Keratinocyte (primary cell): ENCODE results near the gene RNF14. TPM values are rescaled to one million over a fixed set of nuclear protein-coding genes. Genes with fewer than 3 reads are reported as not detected.

Source experiments
- DNase-seq: peaks from one replicate; pipeline ENCODE4 v3.0.0-alpha.2; 2011; ENCODE audit warnings: low read depth, missing footprints, low spot score
- FAIRE-seq: peaks from 2 replicates; lab custom pipeline; 2011; peaks lifted over from hg19 to GRCh38; lab: Jason Lieb, UNC
- H2AFZ ChIP-seq: 2 replicates; pipeline ENCODE4 v1.6.0; 2012; ENCODE audit warnings: low read length, control low read depth, inconsistent platforms; ENCODE audit not compliant: control insufficient read depth
- H3K27ac ChIP-seq: 2 replicates; pipeline ENCODE4 v1.5.1; 2011; ENCODE audit warnings: low read length; ENCODE audit not compliant: control insufficient read depth, insufficient read depth
- H3K27me3 ChIP-seq: 3 replicates; pipeline ENCODE4 v1.6.0; 2011; ENCODE audit warnings: low read length; ENCODE audit not compliant: control insufficient read depth, insufficient read depth; ENCODE audit errors: extremely low read depth
- H3K36me3 ChIP-seq, 2 experiments: 2 replicates in 1 of 2; 3 replicates in 1 of 2; pipeline ENCODE4 v1.5.1; 2011; ENCODE audit warnings: low read length in 2 of 2, mild to moderate bottlenecking in 1 of 2; ENCODE audit not compliant: control insufficient read depth in 2 of 2, insufficient read depth in 2 of 2; ENCODE audit errors: extremely low read depth in 1 of 2
- H3K4me1 ChIP-seq: 3 replicates; pipeline ENCODE4 v1.5.1; 2011; ENCODE audit warnings: low read length; ENCODE audit not compliant: control insufficient read depth, insufficient read depth; ENCODE audit errors: extremely low read depth
- H3K4me2 ChIP-seq: 3 replicates; pipeline ENCODE4 v1.6.0; 2011; ENCODE audit warnings: low read depth, low read length; ENCODE audit not compliant: control insufficient read depth, insufficient read depth; ENCODE audit errors: extremely low read depth
- H3K4me3 ChIP-seq, 3 experiments: fragments of 200-600 bp in 1 of 3; sonication (generic) in 1 of 3; 2 replicates in 2 of 3; 3 replicates in 1 of 3; pipeline ENCODE4 v1.5.1; 2011 to 2016; ENCODE audit warnings: low read length in 3 of 3, mild to moderate bottlenecking in 3 of 3, control low read depth in 2 of 3, inconsistent platforms in 1 of 3, low read depth in 1 of 3, mixed read lengths in 1 of 3, mixed run types in 1 of 3, moderate library complexity in 1 of 3; ENCODE audit not compliant: control insufficient read depth in 2 of 3, insufficient read depth in 2 of 3; ENCODE audit errors: extremely low read depth in 1 of 3
- H3K79me2 ChIP-seq: 2 replicates; pipeline ENCODE4 v1.6.0; 2012; ENCODE audit warnings: low read length; ENCODE audit not compliant: control insufficient read depth, insufficient read depth
- H3K9ac ChIP-seq: 3 replicates; pipeline ENCODE4 v1.6.0; 2011; ENCODE audit warnings: low read length; ENCODE audit not compliant: control insufficient read depth, insufficient read depth; ENCODE audit errors: extremely low read depth
- H3K9me1 ChIP-seq: 3 replicates; pipeline ENCODE4 v1.6.0; 2011; ENCODE audit warnings: low read length; ENCODE audit not compliant: control insufficient read depth, insufficient read depth; ENCODE audit errors: extremely low read depth
- H3K9me3 ChIP-seq: 2 replicates; pipeline ENCODE4 v1.5.1; 2012; ENCODE audit warnings: low read depth, low read length; ENCODE audit not compliant: control insufficient read depth
- H4K20me1 ChIP-seq: 3 replicates; pipeline ENCODE4 v1.6.0; 2011; ENCODE audit warnings: low read length; ENCODE audit not compliant: control insufficient read depth, insufficient read depth; ENCODE audit errors: extremely low read depth
- CTCF ChIP-seq, 3 experiments: IDR thresholded peaks in 1 of 3; conservative IDR thresholded peaks in 1 of 3; optimal IDR thresholded peaks in 1 of 3; 2 replicates in 2 of 3; 3 replicates in 1 of 3; pipeline versions ENCODE3 to v1.5.1; 2011; ENCODE audit warnings: low read length in 3 of 3, mild to moderate bottlenecking in 3 of 3, moderate library complexity in 2 of 3, control low read depth in 1 of 3, inconsistent platforms in 1 of 3; ENCODE audit not compliant: insufficient read depth in 2 of 3; ENCODE audit errors: extremely low read depth in 1 of 3
- EZH2 ChIP-seq: IDR thresholded peaks from one replicate; pipeline ENCODE4 v1.6.1; 2012; ENCODE audit warnings: inconsistent platforms, mild to moderate bottlenecking, low read length, moderate library complexity
- dilution Hi-C: fragments of 300-500 bp; cut with MboI; formaldehyde crosslinking; loops from one replicate; pipeline ENCODE4 v1.7.0; 2020; ENCODE audit warnings: low sequenced_read_pairs; ENCODE audit not compliant: extremely low pct_ligation_motif_present
- polyA plus RNA-seq, 5 experiments: library from polyadenylated mRNA; depleted of rRNA in 3 of 5; stranded (reverse) in 3 of 5; stranded (forward) in 1 of 5; unstranded in 1 of 5; fragments of >200 nt; gene quantifications; 1 replicate in 1 of 5; 2 replicates in 3 of 5; 3 replicates in 1 of 5; pipeline versions ENCODE4 v1.2.1 to v1.2.3, GENCODE V29; 2011 to 2012; ENCODE audit warnings: missing spikeins in 2 of 5, low read depth in 1 of 5, low replicate concordance in 1 of 5

RNF14 gene
- polyA plus RNA-seq, 1 donor (not counting 4 experiments of a cell fraction or from before 2014, with no cell fraction given), result 65.8 TPM

- no peaks in the 10 kb centered on the region for H3K4me1 ChIP-seq
- no peaks in the 10 kb centered on the region for H3K27me3 ChIP-seq
- no peak overlapping the region for H3K4me2 ChIP-seq
- no peak overlapping the region for H3K9ac ChIP-seq
- H3K27ac ChIP-seq, result no peak overlapping the region
- no peak overlapping the region for H3K4me3 ChIP-seq
- no peak for TF ChIP-seq EZH2
- TF ChIP-seq CTCF (optimal IDR thresholded peaks at IDR 0.05 in 1 of 3, IDR thresholded peaks at IDR 0.05 in 1 of 3, conservative IDR thresholded peaks at IDR 0.05 in 1 of 3; ENCODE audit: extremely low read depth in 1 of 3, insufficient read depth in 2 of 3, low read length in 3 of 3), result no peak
- no peaks in the 10 kb centered on the region for H3K9me3 ChIP-seq
- no peaks in the 10 kb centered on the region for H3K9me1 ChIP-seq
- no peak overlapping the region for H2AFZ ChIP-seq
- H3K36me3 ChIP-seq, result peaks cover 8 to 18% of the 10 kb centered on the region in 2 experiments
- H4K20me1 ChIP-seq, result no peaks in the 10 kb centered on the region
- no peaks in the 10 kb centered on the region for H3K79me2 ChIP-seq
- dilution Hi-C loops, result no loop called here
- no peak for FAIRE-seq
- no peak for DNase-seq
These were observed 17.2 kb downstream of the RNF14 start for GRCh38 chr5:141986072-141986471.

GRCh38 chr5:141989720-141990119 is 20.8 kb downstream of the RNF14 start:
- no peak overlapping the region for H3K9ac ChIP-seq
- no peaks in the 10 kb centered on the region for H3K9me1 ChIP-seq
- H3K79me2 ChIP-seq, result no peaks in the 10 kb centered on the region
- no peak for TF ChIP-seq CTCF (optimal IDR thresholded peaks at IDR 0.05 in 1 of 3, IDR thresholded peaks at IDR 0.05 in 1 of 3, conservative IDR thresholded peaks at IDR 0.05 in 1 of 3; ENCODE audit: extremely low read depth in 1 of 3, insufficient read depth in 2 of 3, low read length in 3 of 3)
- TF ChIP-seq EZH2, result no peak
- H3K27ac ChIP-seq, result no peak overlapping the region
- H3K4me1 ChIP-seq, result peaks cover 2% of the 10 kb centered on the region
- H3K27me3 ChIP-seq, result no peaks in the 10 kb centered on the region
- no peak for FAIRE-seq
- no peak for DNase-seq
- H3K36me3 ChIP-seq, result peaks cover 15 to 17% of the 10 kb centered on the region in 2 experiments
- no peak overlapping the region for H3K4me2 ChIP-seq
- no peaks in the 10 kb centered on the region for H3K9me3 ChIP-seq
- no peak overlapping the region for H3K4me3 ChIP-seq
- H4K20me1 ChIP-seq, result no peaks in the 10 kb centered on the region
- dilution Hi-C loops, result no loop called here
- no peak overlapping the region for H2AFZ ChIP-seq
